SW 1271 (cell line): ENCODE data around the gene SIK2.
"Not testable (repeated sequence)": the region's sequence is repeated elsewhere in the genome, so short reads cannot be mapped to it uniquely, and the experiment has no call there.

ENCODE experiments used
- DNase-seq, 2 experiments: peaks; one replicate each; lab custom pipeline; 2025; lab: John Stamatoyannopoulos, UW

The SIK2 gene

DNA sequence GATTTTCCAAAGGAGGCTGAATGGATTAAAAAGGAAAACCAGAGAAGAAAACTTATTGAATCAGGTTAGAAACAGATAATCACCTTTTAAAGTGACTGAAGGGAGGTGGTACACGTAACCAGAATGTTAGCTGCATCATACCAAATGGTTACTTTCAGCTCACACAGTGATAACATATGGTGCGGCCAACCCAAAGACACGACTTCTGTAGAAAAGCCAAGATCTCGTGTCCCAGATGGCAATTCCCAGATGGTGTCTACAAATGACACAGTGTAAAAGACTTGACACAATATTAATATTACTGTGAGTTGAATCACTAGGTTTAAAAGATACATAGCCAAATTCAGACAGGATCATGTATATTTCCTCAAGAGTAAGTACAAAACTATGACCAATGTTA lies 158.8 kb downstream of the SIK2 start:
- no peak for DNase-seq

- DNase-seq, result no peak
Measured at GRCh38 chr11:111762526-111762925, 160.3 kb downstream of the SIK2 start.

DNA sequence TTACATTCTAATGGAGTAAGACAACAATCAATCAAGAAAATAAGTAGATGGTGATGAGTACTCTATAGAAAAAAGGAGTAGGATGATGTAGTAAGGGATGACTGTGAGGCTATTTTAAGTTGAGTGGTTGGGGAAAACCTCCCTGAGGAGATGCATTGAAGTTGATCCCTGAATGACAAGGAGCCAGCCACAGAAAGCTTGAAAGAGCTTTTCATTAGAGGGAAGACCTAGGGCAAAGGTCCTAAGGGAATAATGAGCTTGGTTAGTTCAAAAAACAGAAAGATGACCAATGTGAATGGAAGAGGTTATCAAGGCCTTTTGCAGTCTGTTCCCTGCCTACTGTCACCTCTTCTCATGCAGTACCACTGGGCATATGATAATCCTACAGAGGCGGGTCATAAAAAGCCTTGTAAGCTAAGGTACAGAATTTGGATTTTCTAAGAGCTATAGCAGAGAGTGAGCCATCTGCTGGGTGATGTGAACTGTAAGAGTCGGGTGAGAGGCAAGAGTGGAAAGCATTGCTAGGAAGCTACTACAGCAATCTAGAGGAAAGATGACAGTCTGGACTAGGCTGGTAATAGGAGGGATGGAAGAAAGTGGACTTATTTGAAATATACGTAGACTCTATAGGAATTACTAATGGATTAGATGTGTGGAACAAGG lies 160.9 kb downstream of the SIK2 start:
- peak in 1 of 2 experiments; percentile 29 for DNase-seq

- no peak for DNase-seq
Measured at GRCh38 chr11:111764621-111765020, 162.4 kb downstream of the SIK2 start.

DNA sequence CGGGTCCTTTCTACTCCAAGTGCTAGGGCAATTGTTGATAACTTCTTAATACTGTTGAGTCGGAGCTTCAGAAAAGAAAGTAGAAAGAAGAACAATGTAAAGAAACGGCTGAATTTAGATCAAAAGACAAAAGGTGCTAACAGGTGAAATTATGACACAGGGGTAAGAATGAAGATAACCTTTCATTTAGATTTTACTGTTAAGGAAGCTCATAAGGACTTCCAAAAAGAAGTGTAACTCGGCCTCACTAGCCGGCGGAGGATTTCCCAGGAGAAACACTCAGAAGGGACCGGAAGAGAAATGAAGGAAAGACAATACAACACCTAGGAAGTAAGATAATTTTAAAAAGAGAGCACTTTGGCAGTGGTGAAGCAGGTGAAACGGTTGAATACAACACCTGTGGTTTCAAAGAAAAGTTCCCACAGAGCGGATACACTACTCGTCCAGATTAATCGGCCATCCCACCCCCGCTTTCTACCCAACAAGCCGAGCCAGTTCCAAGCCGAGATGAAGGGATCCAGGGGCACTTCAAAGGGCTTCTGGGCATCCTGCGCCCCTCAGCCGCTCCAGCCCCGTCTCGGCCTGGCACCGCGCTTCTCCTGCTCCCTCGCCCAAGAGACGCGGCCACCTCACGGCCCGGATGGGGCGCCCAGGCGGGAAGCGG lies 163.2 kb downstream of the SIK2 start:
- DNase-seq, result peak in 1 of 2 experiments; percentile 55

DNA sequence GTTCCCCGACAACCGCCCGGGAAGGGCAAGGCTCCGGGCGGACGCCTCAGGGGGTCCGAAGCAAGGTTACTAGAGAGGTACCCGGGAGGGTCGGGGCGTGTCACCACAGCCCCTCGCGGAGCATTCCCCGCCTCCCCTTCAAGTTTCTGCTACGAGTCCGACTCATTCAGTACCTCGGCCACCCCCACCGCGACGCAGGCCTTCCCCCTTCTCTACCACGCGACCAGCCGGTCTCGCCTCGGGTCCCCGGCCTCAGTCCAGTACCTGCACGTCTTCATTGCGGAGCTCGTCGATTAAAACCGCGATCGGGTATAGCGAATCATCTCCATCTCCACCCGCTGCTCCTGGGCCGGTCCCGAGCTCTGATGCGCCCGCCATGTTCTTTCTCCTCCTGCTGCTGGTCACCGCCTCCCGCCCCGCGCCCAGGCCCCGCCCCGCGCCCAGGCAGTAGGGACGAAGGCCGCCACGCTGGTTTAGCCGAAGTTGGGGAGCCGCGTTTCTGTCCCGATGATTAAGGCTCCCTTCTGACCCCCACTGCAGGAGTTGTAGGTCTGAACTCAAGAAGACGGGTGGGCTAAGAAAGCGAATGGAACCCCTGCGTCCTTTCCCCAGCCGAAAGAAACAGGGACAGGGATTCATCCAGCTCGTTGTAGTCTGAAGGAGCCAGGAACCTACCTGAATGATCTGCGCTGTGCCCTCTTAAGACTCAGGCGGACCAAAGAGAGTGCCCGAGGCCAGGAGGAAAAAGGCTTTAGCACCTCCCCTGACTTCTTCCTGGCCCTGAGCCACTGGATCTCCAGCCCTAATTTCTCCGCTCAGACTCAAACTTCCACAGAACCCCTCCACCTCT lies 164.0 kb downstream of the SIK2 start, which contains the start of gene PPP2R1B:
Gene PPP2R1B (minus strand): TSS at position 406 of the 850 bp plus-strand sequence. CDS start 28 bp downstream, at position 378.
- peak; percentile 68 to 91 for DNase-seq

GRCh38 chr11:111766834-111767142 lies 164.5 kb downstream of the SIK2 start:
- DNase-seq, result no peak

- no peak for DNase-seq
Measured at GRCh38 chr11:111770581-111771134, 168.4 kb downstream of the SIK2 start.

DNA sequence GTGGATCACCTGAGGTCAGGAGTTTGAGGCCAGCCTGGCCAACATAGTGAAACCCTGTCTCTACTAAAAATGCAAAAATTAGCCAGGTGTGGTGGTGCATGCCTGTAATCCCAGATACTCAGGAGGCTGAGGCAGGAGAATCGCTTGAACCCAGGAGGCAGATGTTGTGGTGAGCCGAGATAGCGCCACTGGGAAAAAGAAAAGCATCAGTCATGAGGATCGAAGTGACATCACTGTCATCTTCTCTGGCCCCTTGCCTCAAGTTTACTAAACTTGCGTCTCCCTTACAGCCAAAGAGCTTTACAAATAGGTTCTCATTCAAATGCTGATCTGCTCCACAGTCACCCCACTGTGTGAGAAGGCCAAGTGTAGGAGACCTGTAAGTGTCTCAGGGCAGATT lies 169.0 kb downstream of the SIK2 start:
- not testable (repeated sequence) for DNase-seq

GRCh38 chr11:111772535-111772934 lies 170.3 kb downstream of the SIK2 start:
- DNase-seq, result no peak

DNA sequence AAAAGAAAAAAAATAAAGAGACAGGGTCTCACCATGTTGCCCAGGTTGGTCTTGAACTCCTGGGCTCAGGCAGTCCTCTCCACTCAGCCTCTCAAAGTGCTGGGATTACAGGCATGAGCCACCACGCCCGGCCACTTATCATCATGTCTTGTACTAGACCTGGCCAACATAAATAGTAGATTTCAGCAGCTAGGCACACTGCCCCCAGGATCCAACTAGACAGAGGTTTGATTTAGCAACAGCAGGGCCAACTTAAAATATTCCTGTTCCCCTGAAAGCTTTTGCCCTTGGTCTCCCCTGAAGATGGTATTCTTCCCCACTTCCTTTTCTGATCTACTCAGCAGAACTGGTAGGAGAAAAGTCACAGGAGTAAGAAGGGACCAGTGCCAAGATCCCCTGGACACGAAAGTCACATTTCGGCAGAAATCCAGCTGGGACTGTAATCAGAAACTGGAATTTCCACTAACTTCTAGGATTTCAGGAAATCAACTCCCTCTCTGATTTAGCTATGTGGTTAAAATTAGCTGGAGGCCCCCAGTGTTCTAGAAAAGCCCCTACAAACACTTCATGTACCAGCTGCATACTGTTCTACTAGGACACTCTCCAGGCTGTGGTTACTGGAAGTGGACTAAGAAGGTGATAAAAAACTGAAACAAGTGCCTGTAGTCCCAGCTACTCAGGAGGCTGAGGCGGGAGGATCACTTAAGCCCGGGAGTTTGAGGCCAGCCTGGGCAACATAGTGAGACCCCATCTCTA lies 172.9 kb downstream of the SIK2 start:
- no peak for DNase-seq

GRCh38 chr11:111776398-111777093 lies 174.3 kb downstream of the SIK2 start:
- DNase-seq, result no peak

GRCh38 chr11:111777094-111778046 lies 175.1 kb downstream of the SIK2 start:
- DNase-seq, result peak; percentile 60 to 83

GRCh38 chr11:111778047-111778558 lies 175.9 kb downstream of the SIK2 start:
- no peak for DNase-seq

- DNase-seq, result no peak
Measured at GRCh38 chr11:111779118-111779517, 176.9 kb downstream of the SIK2 start.
